Activated CD4-positive, alpha-beta T cell treated with anti-CD3 and anti-CD28 coated beads, Interleukin-2, amount 50 U/mL, for 48 hours (primary cell): ENCODE data around the gene COPZ1.
"Not testable (repeated sequence)": the region's sequence is repeated elsewhere in the genome, so short reads cannot be mapped to it uniquely, and the experiment has no call there.

Source experiments
- DNase-seq, 2 experiments: peaks; one replicate each; pipeline ENCODE4 v3.0.0-alpha.2; 2020

COPZ1 gene

GRCh38 chr12:54294953-54295566 lies 29.9 kb upstream of the COPZ1 start:
- no peak for DNase-seq

GRCh38 chr12:54296393-54297099 lies 28.4 kb upstream of the COPZ1 start:
- DNase-seq: no peak

GRCh38 chr12:54298904-54299303 lies 26.0 kb upstream of the COPZ1 start:
- no peak for DNase-seq

DNA sequence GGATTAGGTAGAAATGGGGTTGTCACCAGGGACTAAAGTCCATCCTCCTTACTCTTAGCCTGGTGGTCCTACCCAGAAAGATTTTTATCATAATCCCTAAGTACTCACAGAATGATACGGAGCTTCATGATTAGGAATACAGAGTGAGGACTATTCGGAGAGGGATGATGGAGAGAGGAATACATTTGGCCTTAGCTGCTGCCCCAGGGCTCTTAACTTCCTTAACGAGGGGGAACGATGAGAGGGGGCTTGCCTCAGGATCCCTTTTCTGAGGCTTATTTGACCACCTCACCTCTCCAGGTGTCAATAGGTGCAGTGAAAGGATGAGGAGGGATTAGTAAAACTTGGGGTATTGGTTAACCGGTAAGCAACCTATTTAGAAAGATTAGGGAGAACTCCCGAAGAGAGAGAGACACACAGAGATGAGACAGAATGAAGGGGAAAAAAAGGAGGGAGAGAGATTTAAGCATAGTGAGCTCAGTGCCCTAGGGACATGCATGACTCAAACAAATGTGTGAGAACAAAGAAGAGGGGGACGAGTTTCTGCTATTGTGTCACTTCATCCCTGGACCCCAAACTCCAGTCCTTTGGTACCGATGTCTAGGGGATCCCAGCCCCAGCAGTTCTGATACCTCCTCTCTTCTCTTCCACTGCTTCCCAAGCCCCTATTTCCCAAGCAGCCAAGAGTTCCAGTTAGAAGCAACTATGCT lies 25.3 kb upstream of the COPZ1 start:
- no peak for DNase-seq

- no peak for DNase-seq
Measured at GRCh38 chr12:54300225-54300731, 24.7 kb upstream of the COPZ1 start.

- peak; percentile 36 to 50 for DNase-seq
Measured at GRCh38 chr12:54300732-54301427, 24.1 kb upstream of the COPZ1 start, which contains the start of gene NFE2. Gene NFE2, minus strand, starts transcription at chr12:54301015. Its CDS starts 5,767 bp downstream, at chr12:54295248.

DNA sequence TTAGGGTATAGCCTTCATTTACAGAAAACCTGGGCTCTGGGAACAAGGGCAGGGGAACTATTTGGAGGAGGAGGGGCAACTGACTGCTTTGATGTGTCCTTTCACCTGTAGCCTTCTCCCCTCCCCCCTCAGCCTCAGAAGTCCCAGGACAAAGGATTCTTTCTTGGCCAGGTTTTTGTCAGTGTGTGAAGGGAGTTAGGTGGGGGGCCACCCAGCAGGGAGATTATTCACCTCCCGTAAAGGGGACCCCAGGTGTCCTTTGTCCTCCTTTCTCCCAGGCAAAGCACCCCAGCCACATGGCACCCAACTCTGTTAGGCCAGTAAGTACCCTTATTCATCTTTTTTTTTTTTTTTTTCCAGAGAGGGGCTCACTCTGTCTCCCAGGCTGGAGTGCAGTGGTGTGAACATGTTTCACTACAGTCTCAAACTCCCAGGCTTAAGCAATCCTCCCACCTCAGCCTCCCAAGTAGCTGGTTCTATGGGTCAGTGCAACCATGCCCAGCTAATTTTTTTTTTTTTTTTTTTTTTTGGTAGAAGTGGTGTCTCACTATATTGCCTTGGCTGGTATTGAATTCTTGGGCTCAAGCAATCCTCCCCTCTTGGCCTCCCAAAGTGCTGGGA lies 23.4 kb upstream of the COPZ1 start:
- no peak for DNase-seq

DNA sequence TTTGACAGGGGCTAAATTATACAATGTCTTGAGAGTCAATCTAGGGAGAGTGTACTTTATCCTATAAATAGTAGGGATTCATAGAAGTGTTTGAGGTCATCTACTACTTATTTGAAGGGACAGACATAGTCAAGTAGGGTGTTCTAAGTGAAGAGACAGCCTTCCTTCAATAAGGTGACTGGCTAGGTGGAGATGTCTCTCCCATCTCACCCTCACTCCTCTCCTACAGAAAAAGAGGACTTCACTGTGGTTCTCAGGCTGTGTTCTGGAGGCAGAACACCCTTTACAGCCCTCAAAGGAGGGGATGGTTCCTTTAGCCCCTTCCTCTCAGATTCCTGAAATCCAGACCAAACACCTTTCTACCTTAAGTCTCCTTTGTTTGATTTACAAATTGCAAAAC lies 21.3 kb upstream of the COPZ1 start:
- no peak for DNase-seq

GRCh38 chr12:54304187-54304810 lies 20.6 kb upstream of the COPZ1 start:
- no peak for DNase-seq

DNA sequence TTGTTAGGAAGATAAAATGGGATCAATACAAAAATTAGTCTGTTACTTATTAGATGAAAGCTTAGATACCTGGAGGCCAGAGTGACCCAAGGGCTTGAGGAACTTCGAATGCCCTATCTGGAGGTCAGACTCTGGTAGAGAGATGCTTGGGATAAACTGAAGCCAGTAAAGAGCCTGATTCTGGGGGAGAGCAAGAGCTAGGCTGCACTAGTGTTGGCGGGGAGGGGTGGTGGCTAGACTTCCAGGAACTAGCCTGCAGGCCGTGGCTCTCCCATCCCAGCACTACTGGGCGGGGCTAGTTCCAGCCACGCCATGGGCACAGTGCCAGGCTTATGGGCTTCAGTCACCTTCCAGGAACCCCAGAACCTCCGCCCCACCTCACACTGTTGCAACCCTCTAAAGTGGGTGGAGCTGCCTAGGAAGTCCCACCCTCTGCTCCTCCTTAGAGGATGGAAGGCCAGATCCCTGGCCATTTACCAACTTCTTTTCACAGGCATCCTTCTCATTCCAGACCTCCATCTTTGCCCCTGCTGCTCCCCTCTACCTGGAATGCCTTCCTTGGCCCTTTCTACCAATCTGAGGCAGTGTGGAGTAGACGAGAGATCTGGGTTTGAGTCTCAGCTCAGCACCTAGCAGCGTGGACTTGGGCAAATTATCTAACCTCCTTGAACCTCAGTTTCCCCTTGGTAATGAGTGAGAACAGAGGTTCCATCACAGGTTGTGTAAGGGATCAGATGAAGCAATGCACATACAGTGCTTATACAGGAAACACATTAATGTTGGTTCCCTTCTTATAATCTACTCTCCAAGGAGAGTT lies 17.8 kb upstream of the COPZ1 start:
- peak; percentile 36 to 53 for DNase-seq

DNA sequence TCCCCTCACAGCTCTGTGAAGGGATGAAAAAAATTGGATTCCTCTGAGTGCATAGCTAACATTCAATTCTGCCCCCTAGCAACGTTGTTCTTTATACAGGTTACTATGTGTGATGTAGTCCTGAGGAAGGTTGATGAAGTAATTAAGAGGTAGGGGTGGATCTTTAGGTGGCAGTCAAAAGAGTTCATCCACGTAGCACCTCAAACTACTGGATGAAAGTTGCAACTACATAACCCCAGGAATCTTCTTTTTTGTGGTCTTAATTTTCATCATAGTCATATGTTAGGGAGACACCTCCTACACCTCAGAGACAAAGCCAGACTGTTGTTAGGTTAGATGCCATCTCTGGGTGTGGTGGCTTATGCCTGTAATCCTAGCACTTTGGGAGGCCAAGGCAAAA lies 13.9 kb upstream of the COPZ1 start:
- no peak for DNase-seq

DNA sequence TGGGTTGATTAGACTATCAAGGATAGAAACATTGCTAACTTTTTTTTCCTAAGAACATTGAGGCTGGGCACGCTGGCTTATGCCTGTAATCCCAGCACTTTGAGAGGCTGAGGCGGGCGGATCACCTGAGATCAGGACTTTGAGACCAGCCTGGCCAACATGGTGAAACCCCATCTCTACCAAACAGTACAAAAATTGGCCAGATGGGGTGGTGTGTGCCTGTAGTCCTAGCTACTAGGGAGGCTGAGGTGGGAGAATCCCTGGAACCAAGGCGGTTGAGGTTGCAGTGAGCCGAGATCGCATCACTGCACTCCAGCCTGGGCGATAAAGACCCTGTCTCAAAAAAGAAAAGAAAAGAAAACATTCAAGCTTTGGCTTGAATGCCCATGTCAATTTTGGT lies 12.6 kb upstream of the COPZ1 start:
- not testable (repeated sequence) for DNase-seq

- DNase-seq: no peak
Measured at GRCh38 chr12:54321363-54321762, 3.6 kb upstream of the COPZ1 start.

- not testable (repeated sequence) for DNase-seq
Measured at GRCh38 chr12:54325442-54326109, 645 bp downstream of the COPZ1 start.

- no peak for DNase-seq
Measured at GRCh38 chr12:54328595-54329337, 3.8 kb downstream of the COPZ1 start.

- no peak for DNase-seq
Measured at GRCh38 chr12:54329759-54330158, 4.8 kb downstream of the COPZ1 start.

DNA sequence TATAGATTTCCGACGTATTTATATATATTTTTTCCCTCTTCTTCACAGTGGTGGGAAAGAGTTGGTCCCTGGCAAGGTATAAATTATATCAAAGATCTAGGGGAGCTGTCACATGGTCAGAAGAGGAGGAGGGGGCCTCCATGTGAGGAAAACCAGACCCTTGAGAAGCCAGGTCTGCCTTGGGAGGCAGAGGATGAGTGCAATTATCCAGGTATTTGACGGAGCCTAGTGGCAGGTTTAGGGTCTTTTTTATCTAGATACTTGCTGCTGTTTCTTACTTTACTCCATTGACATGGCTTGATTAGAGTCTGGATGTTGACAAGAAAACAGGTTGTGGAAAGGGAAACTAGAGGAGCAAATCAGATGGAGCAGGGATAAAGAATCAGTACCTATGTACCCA lies 5.5 kb downstream of the COPZ1 start:
- no peak for DNase-seq

DNA sequence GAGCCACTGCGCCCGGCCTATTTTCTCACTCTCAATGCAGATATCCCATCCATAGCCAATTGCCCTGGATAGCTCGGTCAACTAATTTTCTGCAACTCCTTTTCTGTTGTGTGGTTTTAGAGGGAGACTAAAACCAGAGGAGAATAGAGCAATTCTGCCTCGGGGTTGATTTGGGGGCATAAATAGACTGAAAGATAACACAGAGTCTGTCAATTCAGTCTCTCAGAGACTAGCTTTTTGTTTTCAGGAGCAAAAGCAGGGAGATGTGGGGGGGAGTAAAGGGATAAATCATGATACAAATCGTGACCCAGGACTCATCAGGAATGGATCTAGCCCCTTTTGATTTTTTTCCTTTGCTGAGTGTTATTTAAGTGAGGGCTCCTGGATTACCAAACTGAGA lies 6.5 kb downstream of the COPZ1 start:
- DNase-seq: no peak

DNA sequence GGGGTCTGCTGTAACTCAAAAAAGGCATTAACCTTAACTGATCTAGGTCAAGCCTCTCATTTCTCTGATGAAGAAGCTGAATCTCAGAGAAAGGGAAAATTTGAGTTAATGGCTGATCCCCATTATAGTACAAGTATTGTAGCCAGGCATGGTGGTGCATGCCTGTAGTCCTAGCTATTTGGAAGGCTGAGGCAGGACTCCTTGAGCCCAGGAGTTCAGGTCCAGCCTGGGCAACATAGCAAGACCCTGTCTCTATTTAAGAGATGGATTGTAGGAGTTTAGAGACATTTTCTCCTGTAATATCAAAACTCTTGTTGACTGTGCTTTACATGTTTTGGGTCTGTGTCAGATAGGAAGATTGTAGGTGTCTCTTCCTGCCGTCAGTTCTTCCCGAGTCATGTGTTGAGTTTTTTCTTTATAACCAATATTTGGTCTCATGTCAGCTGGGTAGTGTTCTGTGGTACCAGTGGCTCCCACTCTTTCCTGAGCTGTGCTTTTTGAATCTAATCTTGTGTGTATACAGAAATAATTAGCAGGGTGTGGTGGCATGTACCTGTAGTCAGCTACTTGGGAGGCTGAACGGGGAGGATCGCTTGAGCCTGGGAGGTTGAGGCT lies 8.6 kb downstream of the COPZ1 start:
- no peak for DNase-seq
